ENCODE results near the gene GALC.

- TF ChIP-seq CEBPB (IDR thresholded peaks at IDR 0.05) (no peak), TAF1 (IDR thresholded peaks at IDR 0.05; ENCODE audit: low read depth) (no peak), TCF12 (IDR thresholded peaks at IDR 0.05; ENCODE audit: low read depth) (no peak), CREB1 (IDR thresholded peaks at IDR 0.05; ENCODE audit: low read depth) (no peak), TEAD4 (IDR thresholded peaks at IDR 0.05) (no peak), RAD21 (IDR thresholded peaks at IDR 0.05; ENCODE audit: low read depth) (peak; percentile 60), YY1 (IDR thresholded peaks at IDR 0.05; ENCODE audit: low read depth) (no peak), ZBTB7A (IDR thresholded peaks at IDR 0.05; ENCODE audit: low read depth) (no peak), EP300 (IDR thresholded peaks at IDR 0.05; ENCODE audit: borderline replicate concordance) (no peak), NFIC (IDR thresholded peaks at IDR 0.05) (no peak), EGR1 (IDR thresholded peaks at IDR 0.05) (no peak)
- TF ChIP-seq, protein P1, sequence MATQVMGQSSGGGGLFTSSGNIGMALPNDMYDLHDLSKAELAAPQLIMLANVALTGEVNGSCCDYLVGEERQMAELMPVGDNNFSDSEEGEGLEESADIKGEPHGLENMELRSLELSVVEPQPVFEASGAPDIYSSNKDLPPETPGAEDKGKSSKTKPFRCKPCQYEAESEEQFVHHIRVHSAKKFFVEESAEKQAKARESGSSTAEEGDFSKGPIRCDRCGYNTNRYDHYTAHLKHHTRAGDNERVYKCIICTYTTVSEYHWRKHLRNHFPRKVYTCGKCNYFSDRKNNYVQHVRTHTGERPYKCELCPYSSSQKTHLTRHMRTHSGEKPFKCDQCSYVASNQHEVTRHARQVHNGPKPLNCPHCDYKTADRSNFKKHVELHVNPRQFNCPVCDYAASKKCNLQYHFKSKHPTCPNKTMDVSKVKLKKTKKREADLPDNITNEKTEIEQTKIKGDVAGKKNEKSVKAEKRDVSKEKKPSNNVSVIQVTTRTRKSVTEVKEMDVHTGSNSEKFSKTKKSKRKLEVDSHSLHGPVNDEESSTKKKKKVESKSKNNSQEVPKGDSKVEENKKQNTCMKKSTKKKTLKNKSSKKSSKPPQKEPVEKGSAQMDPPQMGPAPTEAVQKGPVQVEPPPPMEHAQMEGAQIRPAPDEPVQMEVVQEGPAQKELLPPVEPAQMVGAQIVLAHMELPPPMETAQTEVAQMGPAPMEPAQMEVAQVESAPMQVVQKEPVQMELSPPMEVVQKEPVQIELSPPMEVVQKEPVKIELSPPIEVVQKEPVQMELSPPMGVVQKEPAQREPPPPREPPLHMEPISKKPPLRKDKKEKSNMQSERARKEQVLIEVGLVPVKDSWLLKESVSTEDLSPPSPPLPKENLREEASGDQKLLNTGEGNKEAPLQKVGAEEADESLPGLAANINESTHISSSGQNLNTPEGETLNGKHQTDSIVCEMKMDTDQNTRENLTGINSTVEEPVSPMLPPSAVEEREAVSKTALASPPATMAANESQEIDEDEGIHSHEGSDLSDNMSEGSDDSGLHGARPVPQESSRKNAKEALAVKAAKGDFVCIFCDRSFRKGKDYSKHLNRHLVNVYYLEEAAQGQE (IDR thresholded peaks at IDR 0.05; ENCODE audit: low read depth) = no peak
- TF ChIP-seq, protein P2, sequence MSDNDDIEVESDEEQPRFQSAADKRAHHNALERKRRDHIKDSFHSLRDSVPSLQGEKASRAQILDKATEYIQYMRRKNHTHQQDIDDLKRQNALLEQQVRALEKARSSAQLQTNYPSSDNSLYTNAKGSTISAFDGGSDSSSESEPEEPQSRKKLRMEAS (IDR thresholded peaks at IDR 0.05) = no peak
These were observed 96.3 kb downstream of the GALC start for GRCh38 chr14:87896393-87897380.

Measured in Ishikawa (cell line).